ENCODE results near the gene SLC25A46. TPM values are rescaled to one million over a fixed set of nuclear protein-coding genes. Genes with fewer than 3 reads are reported as not detected.
"Not testable (repeated sequence)": the region's sequence is repeated elsewhere in the genome, so short reads cannot be mapped to it uniquely, and the experiment has no call there.

The SLC25A46 gene
- total RNA-seq, result 80.6 TPM

DNA sequence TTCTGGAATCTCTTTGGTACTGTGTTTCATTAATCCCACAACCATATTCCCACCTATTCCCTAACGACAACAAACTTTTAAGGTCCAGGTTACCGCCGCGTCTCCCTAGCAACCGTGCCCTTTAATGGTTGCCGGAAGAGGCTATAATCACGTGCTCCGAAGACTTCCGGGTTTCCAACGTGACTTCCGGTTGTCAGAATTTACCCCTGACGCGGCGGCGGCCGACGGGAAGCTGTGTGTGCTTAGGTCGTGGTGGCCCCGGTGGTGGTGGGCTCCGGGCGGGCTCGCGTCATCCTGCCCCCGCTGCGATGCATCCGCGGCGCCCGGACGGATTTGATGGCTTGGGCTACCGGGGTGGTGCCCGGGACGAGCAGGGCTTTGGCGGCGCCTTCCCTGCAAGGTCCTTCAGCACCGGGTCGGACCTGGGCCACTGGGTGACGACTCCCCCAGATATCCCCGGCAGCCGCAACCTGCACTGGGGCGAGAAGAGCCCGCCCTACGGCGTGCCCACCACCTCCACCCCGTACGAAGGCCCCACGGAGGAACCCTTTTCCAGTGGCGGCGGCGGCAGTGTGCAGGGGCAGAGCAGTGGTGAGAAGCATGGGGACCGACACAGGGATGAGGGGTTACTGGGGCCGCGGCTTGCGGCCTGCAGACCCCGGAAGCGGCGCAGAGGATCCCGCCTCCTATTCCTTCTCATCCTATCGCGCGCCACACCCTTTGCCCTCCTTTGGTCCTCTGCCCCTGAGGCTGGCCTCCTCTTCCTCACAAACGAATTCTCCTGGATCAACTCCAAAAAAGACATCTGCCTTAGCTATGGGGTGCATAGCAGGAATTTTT is at the start of gene SLC25A46:
SLC25A46 (plus strand) TSS at position 196 of the 840 bp plus-strand sequence; CDS start at position 309, 113 bp downstream.
- peak; percentile 96 for DNase-seq

- DNase-seq, result not testable (repeated sequence)
These were observed 48.2 kb upstream of the SLC25A46 start for GRCh38 chr5:110690587-110690986.

- not testable (repeated sequence) for DNase-seq
These were observed 46.1 kb upstream of the SLC25A46 start for GRCh38 chr5:110692669-110693068.

DNA sequence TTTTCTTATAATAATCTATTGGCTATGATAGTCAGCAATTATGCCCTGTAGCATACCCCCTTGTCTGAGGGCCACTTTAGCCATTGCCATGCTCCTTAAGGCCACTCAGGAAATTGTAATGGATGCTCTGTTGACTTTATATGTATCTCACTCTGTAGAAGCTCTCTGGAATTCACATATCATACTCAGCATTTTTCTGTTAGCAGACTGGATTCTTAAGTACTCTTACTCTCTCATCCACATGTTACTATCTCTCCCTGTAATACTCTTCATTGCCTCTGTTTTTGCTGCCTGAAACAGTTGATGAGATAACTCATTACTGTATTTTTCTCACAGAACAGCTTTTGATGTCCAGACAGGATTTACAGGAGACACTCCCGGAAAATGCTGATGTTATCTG is 36.5 kb upstream of the SLC25A46 start:
- no peak for DNase-seq

- DNase-seq, result no peak
These were observed 36.1 kb upstream of the SLC25A46 start for GRCh38 chr5:110702704-110703103.

DNA sequence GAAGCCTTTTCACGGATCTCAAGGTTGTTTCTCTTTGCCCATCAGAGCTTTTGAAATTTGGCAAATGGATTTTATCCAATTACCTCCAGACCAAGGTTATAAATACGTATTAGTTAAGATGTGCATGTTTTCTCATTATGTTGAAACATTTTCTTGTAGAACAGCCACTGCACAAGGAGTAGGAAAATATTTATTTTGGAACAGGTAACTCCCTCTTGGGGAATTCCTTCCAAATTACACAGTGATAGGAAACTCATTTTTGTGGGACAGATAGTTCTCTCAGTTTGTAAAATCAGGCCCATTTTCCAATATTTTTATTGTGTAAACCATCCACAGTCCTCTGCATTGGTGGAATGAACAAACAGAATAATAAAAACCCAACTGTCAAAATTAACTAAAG is 35.3 kb upstream of the SLC25A46 start:
- DNase-seq, result no peak

GRCh38 chr5:110705349-110705748 is 33.5 kb upstream of the SLC25A46 start:
- DNase-seq, result no peak

- DNase-seq, result no peak
These were observed 31.5 kb upstream of the SLC25A46 start for GRCh38 chr5:110707260-110707844.

- no peak for DNase-seq
These were observed 22.3 kb upstream of the SLC25A46 start for GRCh38 chr5:110716247-110717245.

DNA sequence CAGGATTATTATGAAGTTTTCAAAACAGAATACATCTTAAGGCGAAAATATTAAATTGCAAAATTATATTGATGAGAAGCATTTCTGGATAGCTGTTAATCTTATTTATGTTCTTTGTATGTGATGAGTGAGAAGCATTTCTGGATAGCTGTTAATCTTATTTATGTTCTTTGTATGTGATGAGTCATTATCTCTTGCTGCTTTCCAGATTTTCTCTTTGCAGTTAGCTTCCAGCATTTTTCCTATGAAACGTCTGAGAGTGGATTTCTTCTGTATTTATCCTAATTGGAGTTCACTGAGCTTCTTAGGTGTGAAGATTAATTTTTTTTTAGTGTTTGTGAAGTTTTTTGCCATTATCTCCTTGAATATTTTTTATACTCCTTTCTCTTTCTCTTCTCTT is 20.5 kb upstream of the SLC25A46 start:
- no peak for DNase-seq

DNA sequence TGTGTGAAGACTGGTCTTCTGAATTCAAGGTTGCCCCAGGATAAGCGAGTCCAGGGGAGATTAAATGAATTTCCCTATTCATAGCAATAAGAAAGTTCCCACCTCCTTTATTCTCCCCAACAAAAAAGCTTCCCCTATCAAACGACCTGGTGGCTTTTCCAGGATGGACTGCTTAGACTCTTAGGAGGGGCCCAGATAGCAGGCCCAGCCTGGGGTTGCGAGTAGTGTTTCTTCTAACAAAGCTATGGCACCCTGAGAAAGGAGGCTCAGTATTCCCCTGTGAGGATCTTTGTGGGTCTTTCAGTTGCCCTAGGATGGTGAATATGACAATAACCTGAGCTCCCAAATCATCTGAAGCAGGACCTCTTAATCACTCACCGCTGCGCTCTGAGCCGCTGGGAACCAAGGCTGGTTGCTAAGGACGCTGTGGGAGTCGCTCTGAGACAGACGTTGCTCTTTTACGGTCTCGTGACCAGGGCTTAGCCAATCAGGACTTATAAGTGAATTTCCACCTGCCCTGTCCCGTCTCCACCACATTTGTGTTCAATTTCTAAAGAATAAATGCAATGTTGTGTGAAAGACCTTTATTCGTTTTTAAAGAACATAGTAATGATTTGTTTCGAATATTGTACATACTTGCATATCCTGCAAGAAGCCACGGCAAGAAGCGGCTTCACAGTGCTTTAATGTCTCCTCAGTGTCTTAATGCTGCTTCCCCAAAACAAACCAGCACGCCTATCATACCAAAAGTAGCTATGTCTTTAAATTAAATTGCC is 12.4 kb upstream of the SLC25A46 start, which contains the start of gene TMEM232:
TMEM232 (minus strand) TSS at position 423 of the 776 bp plus-strand sequence. CDS start 59,319 bp downstream, outside the sequence.
- DNase-seq, result peak; percentile 86

DNA sequence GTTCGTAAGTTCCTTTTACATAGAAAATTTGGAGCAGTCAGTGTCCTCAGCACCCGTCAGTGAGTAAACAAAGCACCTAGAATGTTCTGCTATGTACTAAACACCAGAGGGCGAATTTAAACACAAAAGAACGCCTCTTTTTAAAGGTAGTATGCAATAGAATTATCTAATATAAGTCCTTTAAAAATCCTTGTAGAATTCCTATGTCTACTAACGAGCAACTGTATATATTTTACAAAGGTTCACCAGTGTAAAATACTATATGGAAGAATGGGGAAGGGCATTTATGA is 11.8 kb upstream of the SLC25A46 start:
- no peak for DNase-seq

GRCh38 chr5:110731499-110731898 is 7.3 kb upstream of the SLC25A46 start:
- DNase-seq, result not testable (repeated sequence)

DNA sequence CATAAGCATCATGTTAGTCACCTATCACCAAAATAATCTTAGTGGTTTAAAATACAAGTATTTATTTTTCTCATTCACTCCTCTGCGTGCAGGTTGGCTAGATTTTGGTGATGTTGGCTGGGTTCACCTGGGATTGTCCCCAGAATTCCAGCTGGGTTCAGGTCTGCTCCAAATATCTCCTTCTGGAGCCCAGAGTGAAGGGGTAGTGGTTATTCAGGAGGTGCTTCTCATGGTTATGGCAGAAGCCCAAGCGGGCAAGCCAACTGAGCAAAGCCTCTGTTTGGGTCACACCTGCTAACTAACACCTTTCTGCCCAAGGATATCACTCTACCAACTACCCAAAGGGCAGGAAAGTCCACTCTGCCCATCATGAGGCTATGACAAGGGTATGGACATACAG is 4.7 kb upstream of the SLC25A46 start:
- no peak for DNase-seq

DNA sequence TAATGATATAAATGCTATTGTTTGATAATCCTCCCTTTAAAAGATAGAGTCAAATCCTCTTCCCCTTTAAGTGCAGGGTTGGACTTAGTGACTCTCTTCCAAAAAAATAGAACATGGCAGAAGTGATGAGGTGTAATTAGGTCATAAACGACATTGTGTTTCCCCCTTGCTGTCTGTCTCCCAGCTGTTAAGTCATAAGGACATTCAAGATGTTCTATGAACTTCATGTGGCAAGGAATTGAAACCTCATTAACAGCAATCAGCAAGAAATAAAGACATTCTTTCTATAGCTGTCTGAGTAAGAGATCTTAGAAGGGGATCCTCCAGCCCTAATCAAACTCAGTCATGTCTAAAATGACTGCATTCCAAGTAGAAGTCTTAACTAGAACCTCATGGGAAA is 3.3 kb upstream of the SLC25A46 start:
- no peak for DNase-seq

GRCh38 chr5:110736753-110737152 is 2.1 kb upstream of the SLC25A46 start:
- no peak for DNase-seq

GRCh38 chr5:110738503-110738811 is 350 bp upstream of the SLC25A46 start:
- DNase-seq, result no peak

- DNase-seq, result no peak
These were observed 13.3 kb downstream of the SLC25A46 start for GRCh38 chr5:110751902-110752762.

GRCh38 chr5:110752953-110753352 is 14.1 kb downstream of the SLC25A46 start:
- DNase-seq, result no peak

- no peak for DNase-seq
These were observed 14.8 kb downstream of the SLC25A46 start for GRCh38 chr5:110753600-110753999.

DNA sequence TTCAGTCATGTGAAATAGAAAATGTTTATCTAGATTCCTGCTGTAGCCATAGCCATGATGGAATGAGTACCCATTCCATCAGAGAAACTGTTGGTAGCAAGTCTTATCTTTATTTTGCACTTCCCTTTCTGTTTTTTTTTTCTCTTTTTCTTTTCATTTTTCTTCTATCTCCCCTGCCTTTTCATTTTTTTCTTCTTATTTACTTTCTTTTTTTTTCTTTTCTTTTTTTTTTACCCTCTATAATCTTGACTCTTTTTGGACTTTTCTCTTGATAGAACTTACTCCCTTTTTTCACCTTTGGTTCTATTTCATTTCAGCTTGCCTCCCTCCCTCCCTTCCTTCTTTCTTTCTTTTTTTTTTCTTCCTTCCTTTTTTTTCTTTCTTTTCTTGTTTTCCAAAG is 15.4 kb downstream of the SLC25A46 start:
- DNase-seq, result no peak
